ENCODE measurements around the gene EP400. TPM values are rescaled to one million over a fixed set of nuclear protein-coding genes. Genes with fewer than 3 reads are reported as not detected.

The EP400 gene
- total and polyA plus RNA-seq, 2 of the 4 experiments (the other 2 are of a cell fraction): 4.3 to 11.4 TPM

DNA sequence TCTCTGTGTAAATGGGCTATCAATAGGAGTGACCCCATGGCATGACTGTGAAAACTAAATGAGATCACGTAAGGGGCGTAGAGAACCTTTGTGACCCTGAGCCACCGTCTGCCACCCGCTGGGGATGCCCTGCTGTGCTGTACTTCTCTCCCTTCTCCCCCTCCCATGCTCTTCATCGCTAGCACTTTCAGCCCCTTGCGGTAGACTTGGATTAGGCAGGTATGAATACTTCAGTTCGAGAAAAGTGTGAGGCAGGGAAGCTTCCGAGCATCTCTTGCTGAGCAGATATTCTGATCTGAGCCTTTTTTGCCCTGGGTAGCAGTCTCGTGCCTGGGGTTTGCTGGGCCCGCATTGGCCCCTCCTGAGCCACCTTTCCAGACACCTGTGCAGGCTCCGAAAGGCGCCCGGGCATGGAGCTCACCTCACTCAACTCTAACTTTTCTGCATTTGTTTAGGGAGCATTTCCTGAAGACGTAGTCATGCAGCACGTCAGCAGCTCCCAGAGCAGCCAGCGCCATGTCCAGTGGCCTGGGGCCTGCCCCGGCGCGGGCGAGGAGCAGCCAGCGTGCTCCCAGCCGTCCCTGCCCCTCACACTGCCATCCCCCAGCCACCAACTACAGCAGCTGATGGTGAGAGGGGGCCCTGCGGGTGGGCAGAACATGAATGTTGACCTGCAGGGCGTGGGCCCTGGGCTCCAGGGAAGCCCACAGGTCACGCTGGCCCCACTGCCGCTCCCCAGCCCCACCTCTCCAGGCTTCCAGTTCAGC lies 154.0 kb downstream of the EP400 start:
- no CpG with 5 or more reads among the region's 26 CpGs for WGBS, 2 experiments (ENCODE audit: extremely low coverage in 2 of 2, insufficient read length in 1 of 2)
- TF ChIP-seq NFE2L2 (IDR thresholded peaks at IDR 0.05; ENCODE audit: low read depth, low read length) (no peak), BHLHE40 (IDR thresholded peaks at IDR 0.05; ENCODE audit: low read depth, low read length) (no peak), RCOR1 (IDR thresholded peaks at IDR 0.05; ENCODE audit: insufficient replicate concordance, low read length) (no peak), MAFK (IDR thresholded peaks at IDR 0.05; ENCODE audit: low read depth, low read length) (no peak), RAD21 (IDR thresholded peaks at IDR 0.05; ENCODE audit: low read length) (no peak), SMC3 (IDR thresholded peaks at IDR 0.05; ENCODE audit: low read depth, low read length) (no peak), MAZ (IDR thresholded peaks at IDR 0.05; ENCODE audit: borderline replicate concordance, low read depth, low read length) (no peak), FOS (IDR thresholded peaks at IDR 0.05; ENCODE audit: low read depth, low read length) (no peak), RFX5 (IDR thresholded peaks at IDR 0.05; ENCODE audit: low read depth, low read length) (no peak), MXI1 (IDR thresholded peaks at IDR 0.05; ENCODE audit: borderline replicate concordance, low read depth, low read length) (no peak), CHD1 (IDR thresholded peaks at IDR 0.05; ENCODE audit: low read depth, low read length) (no peak), CEBPB (IDR thresholded peaks at IDR 0.05; ENCODE audit: low read depth, low read length) (no peak), POLR2A (IDR thresholded peaks at IDR 0.05; ENCODE audit: low read depth, low read length) (no peak)
- TF ChIP-seq, protein P1, sequence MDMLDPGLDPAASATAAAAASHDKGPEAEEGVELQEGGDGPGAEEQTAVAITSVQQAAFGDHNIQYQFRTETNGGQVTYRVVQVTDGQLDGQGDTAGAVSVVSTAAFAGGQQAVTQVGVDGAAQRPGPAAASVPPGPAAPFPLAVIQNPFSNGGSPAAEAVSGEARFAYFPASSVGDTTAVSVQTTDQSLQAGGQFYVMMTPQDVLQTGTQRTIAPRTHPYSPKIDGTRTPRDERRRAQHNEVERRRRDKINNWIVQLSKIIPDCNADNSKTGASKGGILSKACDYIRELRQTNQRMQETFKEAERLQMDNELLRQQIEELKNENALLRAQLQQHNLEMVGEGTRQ (IDR thresholded peaks at IDR 0.05; ENCODE audit: low read depth, low read length): no peak
- TF ChIP-seq, protein P2, sequence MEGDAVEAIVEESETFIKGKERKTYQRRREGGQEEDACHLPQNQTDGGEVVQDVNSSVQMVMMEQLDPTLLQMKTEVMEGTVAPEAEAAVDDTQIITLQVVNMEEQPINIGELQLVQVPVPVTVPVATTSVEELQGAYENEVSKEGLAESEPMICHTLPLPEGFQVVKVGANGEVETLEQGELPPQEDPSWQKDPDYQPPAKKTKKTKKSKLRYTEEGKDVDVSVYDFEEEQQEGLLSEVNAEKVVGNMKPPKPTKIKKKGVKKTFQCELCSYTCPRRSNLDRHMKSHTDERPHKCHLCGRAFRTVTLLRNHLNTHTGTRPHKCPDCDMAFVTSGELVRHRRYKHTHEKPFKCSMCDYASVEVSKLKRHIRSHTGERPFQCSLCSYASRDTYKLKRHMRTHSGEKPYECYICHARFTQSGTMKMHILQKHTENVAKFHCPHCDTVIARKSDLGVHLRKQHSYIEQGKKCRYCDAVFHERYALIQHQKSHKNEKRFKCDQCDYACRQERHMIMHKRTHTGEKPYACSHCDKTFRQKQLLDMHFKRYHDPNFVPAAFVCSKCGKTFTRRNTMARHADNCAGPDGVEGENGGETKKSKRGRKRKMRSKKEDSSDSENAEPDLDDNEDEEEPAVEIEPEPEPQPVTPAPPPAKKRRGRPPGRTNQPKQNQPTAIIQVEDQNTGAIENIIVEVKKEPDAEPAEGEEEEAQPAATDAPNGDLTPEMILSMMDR (conservative IDR thresholded peaks at IDR 0.05; ENCODE audit: low read depth, low read length): no peak
- Histone ChIP-seq H2BK5ac (ENCODE audit: low read depth, low read length, poor library complexity, severe bottlenecking) (no peak overlapping the region), H3K4ac (ENCODE audit: low read depth, low read length) (no peak overlapping the region), H2AK5ac (ENCODE audit: low read depth, low read length) (no peak overlapping the region), H4K5ac (ENCODE audit: low read depth, low read length) (no peak overlapping the region), H2BK15ac (ENCODE audit: low read depth, low read length) (no peak overlapping the region), H2BK120ac (ENCODE audit: low read depth, low read length) (no peak overlapping the region), H3K9ac (ENCODE audit: low read depth, low read length) (no peak overlapping the region), H3K18ac (ENCODE audit: low read depth, low read length) (no peak overlapping the region), H3K79me1 (ENCODE audit: low read depth in 1 of 2, low read length in 2 of 2) (peaks cover 4 to 15% of the 10 kb centered on the region in 2 experiments; a peak in 3 of 4 replicates), H2AK9ac (replicated peaks; ENCODE audit: low read depth, low read length, poor library complexity) (no peak overlapping the region), H3K27ac (ENCODE audit: insufficient read depth, low read length) (no peak overlapping the region), H2AFZ (replicated peaks; ENCODE audit: low read length, poor library complexity) (no peak overlapping the region), H3K9me3 (ENCODE audit: control insufficient read depth, insufficient read depth, low read length) (no peaks in the 10 kb centered on the region), H4K8ac (ENCODE audit: low read depth in 2 of 2, low read length in 2 of 2) (no peak overlapping the region), H4K91ac (ENCODE audit: insufficient read depth, low read depth, low read length) (no peak overlapping the region), H3K56ac (ENCODE audit: extremely low read depth, insufficient read depth, low read length) (no peak overlapping the region), H4K20me1 (ENCODE audit: insufficient read depth, low read length) (no peaks in the 10 kb centered on the region; the same call in none of the 2 replicates), H2BK20ac (ENCODE audit: low read depth, low read length) (no peak overlapping the region), H3K14ac (replicated peaks; ENCODE audit: low read depth, low read length) (no peak overlapping the region), H3K4me2 (ENCODE audit: low read depth, low read length) (no peak overlapping the region), H3K9me1 (ENCODE audit: insufficient read depth, low read length) (0 out of 2 replicates have a peak, but pooled peaks cover 3% of the 10 kb centered on the region), H3K36me3 (ENCODE audit: control insufficient read depth, insufficient read depth, low read length) (peaks cover 16% of the 10 kb centered on the region; the same call in 1 of the 2 replicates), H3K27me3 (ENCODE audit: control insufficient read depth, insufficient read depth, low read length) (no peaks in the 10 kb centered on the region), H3K4me1 (ENCODE audit: control insufficient read depth, insufficient read depth, low read length) (peaks cover 2% of the 10 kb centered on the region; the same call in 1 of the 2 replicates), H3K4me3 (ENCODE audit: insufficient read depth, low read depth, low read length) (no peak overlapping the region), H3K23ac (ENCODE audit: low read depth, low read length) (no peak overlapping the region)
- no TSS peak for BruUV-seq (replicated peaks)
- POLR2A ChIA-PET (ENCODE audit: unreplicated experiment): no interaction called here
- in situ Hi-C loops (cut with MboI; ENCODE audit: low sequenced_read_pairs) (no loop called here), dilution Hi-C loops (cut with HindIII; ENCODE audit: low sequenced_read_pairs, unreplicated experiment) (no loop called here), intact Hi-C loops (cut with micrococcal nuclease) (no loop called here)
- CTCF ChIA-PET: no interaction called here
- ATAC-seq (ENCODE audit: low read depth) (no peak), DNase-seq (no peak)
